PC-3 (cell line): ENCODE measurements around the gene HDAC1.

ENCODE experiments used
- CTCF ChIP-seq: fragments of 300-600 bp; sonication (generic); conservative IDR thresholded peaks from 2 replicates; pipeline ENCODE4 v1.5.1; 2017; ENCODE audit warnings: antibody characterized with exemption, low read depth, mild to moderate bottlenecking, low read length
- EZH2 ChIP-seq: fragments of 300-600 bp; sonication (generic); IDR thresholded peaks from one replicate; pipeline ENCODE4 v1.6.1; 2017; ENCODE audit warnings: antibody characterized with exemption, mild to moderate bottlenecking, low read length; ENCODE audit not compliant: unreplicated experiment
- EZH2phosphoT487 ChIP-seq: fragments of 300-600 bp; sonication (generic); IDR thresholded peaks from 2 replicates; pipeline ENCODE4 v1.6.1; 2018; ENCODE audit warnings: mild to moderate bottlenecking, antibody characterized with exemption, low read length, borderline replicate concordance

GRCh38 chr1:32274646-32275340 is 17.1 kb upstream of the HDAC1 start:
- TF ChIP-seq CTCF: no peak
- no peak for TF ChIP-seq EZH2
- TF ChIP-seq EZH2phosphoT487: no peak
